GM06990 (cell line): ENCODE results near the gene AMOT.
A peak's percentile ranks its signal among the peaks of the same experiment; 100 is the strongest.

Experiments
- DNase-seq: peaks from one replicate; pipeline ENCODE4 v3.0.0-alpha.2; 2011; ENCODE audit not compliant: insufficient read length; ENCODE audit errors: extremely low read depth
- H3K27me3 ChIP-seq: replicated peaks from 2 replicates; pipeline ENCODE4 v1.6.0; 2011; ENCODE audit warnings: low read length; ENCODE audit not compliant: control insufficient read depth, insufficient read depth
- H3K36me3 ChIP-seq: 2 replicates; pipeline ENCODE4 v1.5.1; 2011; ENCODE audit warnings: low read length; ENCODE audit not compliant: control insufficient read depth, insufficient read depth
- H3K4me3 ChIP-seq: replicated peaks from 2 replicates; pipeline ENCODE4 v1.5.1; 2011; ENCODE audit warnings: low read depth, mild to moderate bottlenecking, control low read depth, low read length
- CTCF ChIP-seq: IDR thresholded peaks from 2 replicates; pipeline ENCODE4 v1.5.1; 2011; ENCODE audit warnings: low read length, control low read depth, mild to moderate bottlenecking, inconsistent platforms; ENCODE audit not compliant: insufficient read depth, poor library complexity, severe bottlenecking

AMOT gene

GRCh38 chrX:112753116-112753515, 87.5 kb downstream of the AMOT start:
- Histone ChIP-seq H3K36me3 (no peaks in the 10 kb centered on the region), H3K4me3 (no peak overlapping the region), H3K27me3 (no peaks in the 10 kb centered on the region)
- no peak for TF ChIP-seq CTCF
- DNase-seq, result no peak

DNA sequence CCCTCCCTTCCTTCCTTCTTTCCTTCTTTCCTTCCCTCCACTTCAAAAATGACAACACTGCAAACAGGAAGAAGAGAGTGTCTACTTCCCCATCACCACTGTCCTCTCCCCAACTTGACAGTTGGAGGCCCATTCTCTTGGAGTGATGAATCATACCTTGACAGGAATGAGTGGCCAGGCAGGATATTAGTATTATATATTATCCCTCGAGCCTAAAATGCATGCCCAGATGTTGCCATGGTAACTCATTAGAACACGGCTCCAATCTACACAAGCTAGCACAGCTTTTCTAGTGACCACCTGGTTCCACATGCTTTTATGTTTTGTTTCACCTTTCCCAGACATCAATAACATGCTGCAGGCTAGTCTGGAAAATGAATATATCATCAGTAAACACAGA, 89.6 kb downstream of the AMOT start:
- Histone ChIP-seq H3K36me3 (no peaks in the 10 kb centered on the region), H3K27me3 (no peaks in the 10 kb centered on the region), H3K4me3 (no peak overlapping the region)
- no peak for TF ChIP-seq CTCF
- DNase-seq, result no peak

- DNase-seq, result no peak
- no peak for TF ChIP-seq CTCF
- H3K27me3 ChIP-seq, result no peaks in the 10 kb centered on the region
- H3K4me3 ChIP-seq, result no peak overlapping the region
- H3K36me3 ChIP-seq, result no peaks in the 10 kb centered on the region
Observed at GRCh38 chrX:112746812-112747595, 93.6 kb downstream of the AMOT start.

GRCh38 chrX:112738347-112739033, 102.1 kb downstream of the AMOT start:
- H3K36me3 ChIP-seq, result no peaks in the 10 kb centered on the region
- H3K4me3 ChIP-seq, result no peak overlapping the region
- DNase-seq, result peak; percentile 10
- H3K27me3 ChIP-seq, result no peaks in the 10 kb centered on the region
- TF ChIP-seq CTCF, result no peak

GRCh38 chrX:112736310-112736709, 104.3 kb downstream of the AMOT start:
- Histone ChIP-seq H3K4me3 (no peak overlapping the region), H3K36me3 (no peaks in the 10 kb centered on the region), H3K27me3 (no peaks in the 10 kb centered on the region)
- no peak for TF ChIP-seq CTCF
- DNase-seq, result no peak

GRCh38 chrX:112735147-112735546, 105.5 kb downstream of the AMOT start:
- Histone ChIP-seq H3K36me3 (no peaks in the 10 kb centered on the region), H3K27me3 (no peaks in the 10 kb centered on the region), H3K4me3 (no peak overlapping the region)
- no peak for TF ChIP-seq CTCF
- no peak for DNase-seq
